PC-3 (cell line): ENCODE data around the gene ADH7. TPM values are rescaled to one million over a fixed set of nuclear protein-coding genes. Genes with fewer than 3 reads are reported as not detected.
"Not testable (repeated sequence)": the region's sequence is repeated elsewhere in the genome, so short reads cannot be mapped to it uniquely, and the experiment has no call there.

Source experiments
- ATAC-seq: fragments of 200-7000 bp; cut with Tn5 transposase; 2 replicates; pipeline ENCODE4 v1.9.1; 2020; ENCODE audit warnings: mild to moderate bottlenecking, moderate library complexity
- BruUV-seq: library from RNA; stranded (reverse); fragments of 400-500 nt; replicated peaks from 2 replicates; lab custom pipeline; 2021; lab: Mats Ljungman, UMichigan
- CTCF ChIA-PET: fragments of 300-600 bp; sonication (Branson Sonifier 250); formaldehyde crosslinking; loops from one replicate; lab custom pipeline; 2022; ENCODE audit warnings: antibody characterized with exemption; lab: Charles Lee
- POLR2A ChIA-PET: fragments of 300-600 bp; sonication (Branson Sonifier 250); formaldehyde crosslinking; loops from one replicate; lab custom pipeline; 2022; ENCODE audit warnings: antibody characterized with exemption; ENCODE audit not compliant: unreplicated experiment; lab: Charles Lee
- DNase-seq: peaks from one replicate; pipeline ENCODE4 v3.0.0-alpha.2; 2015
- H2AFZ ChIP-seq: fragments of 300-600 bp; sonication (generic); 2 replicates; pipeline ENCODE4 v1.6.0; 2016; ENCODE audit warnings: antibody characterized with exemption, low read length
- H3F3A ChIP-seq: fragments of 300-600 bp; sonication (generic); one replicate; pipeline ENCODE4 v1.6.0; 2017; ENCODE audit warnings: antibody characterized with exemption, low read length, control low read depth, mild to moderate bottlenecking; ENCODE audit not compliant: unreplicated experiment
- H3K27ac ChIP-seq: fragments of 300-600 bp; sonication (generic); 2 replicates; pipeline ENCODE4 v1.5.1; 2016; ENCODE audit warnings: mild to moderate bottlenecking, low read length
- H3K27me3 ChIP-seq: fragments of 300-600 bp; sonication (generic); 2 replicates; pipeline ENCODE4 v1.6.1; 2016; ENCODE audit warnings: low read length, mixed read lengths
- H3K36me3 ChIP-seq: fragments of 300-600 bp; sonication (generic); 2 replicates; pipeline ENCODE4 v1.6.1; 2016; ENCODE audit warnings: low read depth, mixed run types, low read length, mixed read lengths
- H3K4me1 ChIP-seq: fragments of 300-600 bp; sonication (generic); 2 replicates; pipeline ENCODE4 v1.5.1; 2016; ENCODE audit warnings: low read length; ENCODE audit not compliant: insufficient read depth
- H3K4me2 ChIP-seq: fragments of 300-600 bp; sonication (generic); 2 replicates; pipeline ENCODE4 v1.6.0; 2016; ENCODE audit warnings: low read length
- H3K4me3 ChIP-seq: fragments of 300-600 bp; sonication (generic); 2 replicates; pipeline ENCODE4 v1.5.1; 2016; ENCODE audit warnings: mild to moderate bottlenecking, low read length, mixed read lengths
- H3K79me2 ChIP-seq: fragments of 300-600 bp; sonication (generic); 2 replicates; pipeline ENCODE4 v1.6.1; 2017; ENCODE audit warnings: low read length, mixed read lengths
- H3K9ac ChIP-seq: fragments of 300-600 bp; sonication (generic); 2 replicates; pipeline ENCODE4 v1.6.0; 2016; ENCODE audit warnings: mild to moderate bottlenecking, low read length
- H3K9me2 ChIP-seq: fragments of 300-600 bp; sonication (generic); replicated peaks from 2 replicates; pipeline ENCODE4 v1.6.1; 2016; ENCODE audit warnings: mixed run types, low read length, mixed read lengths
- H3K9me3 ChIP-seq: fragments of 300-600 bp; sonication (generic); 2 replicates; pipeline ENCODE4 v1.6.1; 2016; ENCODE audit warnings: low read length, mixed read lengths
- H4K20me1 ChIP-seq: fragments of 300-600 bp; sonication (generic); 2 replicates; pipeline ENCODE4 v1.6.1; 2016; ENCODE audit warnings: low read length, mixed read lengths
- EZH2 ChIP-seq: fragments of 300-600 bp; sonication (generic); IDR thresholded peaks from one replicate; pipeline ENCODE4 v1.6.1; 2017; ENCODE audit warnings: antibody characterized with exemption, mild to moderate bottlenecking, low read length; ENCODE audit not compliant: unreplicated experiment
- intact Hi-C: fragments of 100-400 bp; cut with micrococcal nuclease; formaldehyde crosslinking; loops from 2 replicates; pipeline ENCODE4 v1.9.0; 2023
- total RNA-seq: library from RNA; depleted of rRNA; stranded (reverse); fragments of >200 nt; gene quantifications from 2 replicates; pipeline ENCODE4 v1.2.3, GENCODE V29; 2014
- TF ChIP-seq, protein P1 (sequence below): fragments of 300-600 bp; sonication (generic); conservative IDR thresholded peaks from 2 replicates; pipeline ENCODE4 v1.5.1; 2017; ENCODE audit warnings: antibody characterized with exemption, low read depth, mild to moderate bottlenecking, low read length

The ADH7 gene
- total RNA-seq, 1 experiment from 2014 or later = not detected

- ChIA-PET POLR2A (no interaction called here), CTCF (no interaction called here)
- BruUV-seq = no TSS peak
- Histone ChIP-seq H3K27ac (no peak overlapping the region), H3K4me3 (no peak overlapping the region), H2AFZ (no peak overlapping the region), H3K4me1 (no peaks in the 10 kb centered on the region), H3F3A (no peaks in the 10 kb centered on the region), H3K9ac (no peak overlapping the region), H3K4me2 (no peak overlapping the region), H4K20me1 (no peaks in the 10 kb centered on the region), H3K79me2 (no peaks in the 10 kb centered on the region), H3K27me3 (no peaks in the 10 kb centered on the region), H3K9me2 (no peaks in the 10 kb centered on the region), H3K9me3 (no peaks in the 10 kb centered on the region), H3K36me3 (no peaks in the 10 kb centered on the region)
- intact Hi-C loops = no loop called here
- TF ChIP-seq, protein P1, sequence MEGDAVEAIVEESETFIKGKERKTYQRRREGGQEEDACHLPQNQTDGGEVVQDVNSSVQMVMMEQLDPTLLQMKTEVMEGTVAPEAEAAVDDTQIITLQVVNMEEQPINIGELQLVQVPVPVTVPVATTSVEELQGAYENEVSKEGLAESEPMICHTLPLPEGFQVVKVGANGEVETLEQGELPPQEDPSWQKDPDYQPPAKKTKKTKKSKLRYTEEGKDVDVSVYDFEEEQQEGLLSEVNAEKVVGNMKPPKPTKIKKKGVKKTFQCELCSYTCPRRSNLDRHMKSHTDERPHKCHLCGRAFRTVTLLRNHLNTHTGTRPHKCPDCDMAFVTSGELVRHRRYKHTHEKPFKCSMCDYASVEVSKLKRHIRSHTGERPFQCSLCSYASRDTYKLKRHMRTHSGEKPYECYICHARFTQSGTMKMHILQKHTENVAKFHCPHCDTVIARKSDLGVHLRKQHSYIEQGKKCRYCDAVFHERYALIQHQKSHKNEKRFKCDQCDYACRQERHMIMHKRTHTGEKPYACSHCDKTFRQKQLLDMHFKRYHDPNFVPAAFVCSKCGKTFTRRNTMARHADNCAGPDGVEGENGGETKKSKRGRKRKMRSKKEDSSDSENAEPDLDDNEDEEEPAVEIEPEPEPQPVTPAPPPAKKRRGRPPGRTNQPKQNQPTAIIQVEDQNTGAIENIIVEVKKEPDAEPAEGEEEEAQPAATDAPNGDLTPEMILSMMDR = no peak
- TF ChIP-seq EZH2 = no peak
- DNase-seq = no peak
- ATAC-seq = no peak
Observed at GRCh38 chr4:99378876-99379275, 56.3 kb downstream of the ADH7 start.

DNA sequence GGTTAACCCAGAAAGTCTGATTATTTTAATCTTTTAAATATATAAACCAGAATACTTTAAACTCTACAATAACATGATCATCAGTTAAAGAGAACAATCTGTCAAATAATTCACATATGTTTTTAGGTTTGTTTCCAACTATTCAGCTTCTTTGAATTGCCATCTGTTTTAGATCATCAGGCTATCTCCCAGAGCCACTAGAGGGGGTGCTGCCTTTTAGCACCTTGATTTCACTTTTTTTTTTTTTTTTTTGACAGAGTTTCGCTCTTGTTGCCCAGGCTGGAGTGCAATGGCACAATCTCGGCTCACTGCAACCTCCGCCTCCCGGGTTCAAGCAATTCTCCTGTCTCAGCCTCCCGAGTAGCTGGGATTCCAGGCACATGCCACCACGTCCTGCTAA, 57.8 kb downstream of the ADH7 start:
- H3K9me2 ChIP-seq, H3K36me3 ChIP-seq, BruUV-seq, ATAC-seq, H3K4me3 ChIP-seq, H3K79me2 ChIP-seq, POLR2A ChIA-PET, H3K4me1 ChIP-seq, H3F3A ChIP-seq, H2AFZ ChIP-seq, H3K4me2 ChIP-seq, H3K9me3 ChIP-seq, H4K20me1 ChIP-seq, H3K27ac ChIP-seq, H3K27me3 ChIP-seq, H3K9ac ChIP-seq: not testable (repeated sequence)
- TF ChIP-seq, protein P1 = peak; percentile 52
- CTCF ChIA-PET = interaction anchor here (0.5 kb wide), 1 partner anchor 12 kb away, joined by 3 read pairs; no protein-coding TSS in a partner anchor
- peak; percentile 28 for DNase-seq
- intact Hi-C loops = loop anchor here (1.0 kb wide), 1 partner anchor 86 kb away; no protein-coding TSS in a partner anchor

GRCh38 chr4:99372464-99372863, 62.7 kb downstream of the ADH7 start:
- not testable (repeated sequence) for ATAC-seq, DNase-seq

GRCh38 chr4:99367817-99368216, 67.3 kb downstream of the ADH7 start:
- BruUV-seq, H4K20me1 ChIP-seq, ATAC-seq, H3K27ac ChIP-seq, H2AFZ ChIP-seq, H3K4me1 ChIP-seq, CTCF ChIA-PET, H3K36me3 ChIP-seq, H3K4me2 ChIP-seq, H3K9me2 ChIP-seq, H3F3A ChIP-seq, POLR2A ChIA-PET, H3K79me2 ChIP-seq, H3K9me3 ChIP-seq, H3K9ac ChIP-seq, H3K27me3 ChIP-seq, H3K4me3 ChIP-seq, intact Hi-C loops, DNase-seq: not testable (repeated sequence)

More at GRCh38 chr4:99372464-99372863, 62.7 kb downstream of the ADH7 start:
- H3K4me2 ChIP-seq, CTCF ChIA-PET, H3K9me2 ChIP-seq, H3K27me3 ChIP-seq, BruUV-seq, H3K36me3 ChIP-seq, H3K27ac ChIP-seq, H3K79me2 ChIP-seq, H4K20me1 ChIP-seq, H3K9me3 ChIP-seq, H3K9ac ChIP-seq, intact Hi-C loops, H3K4me1 ChIP-seq, H2AFZ ChIP-seq, H3K4me3 ChIP-seq, H3F3A ChIP-seq, POLR2A ChIA-PET: not testable (repeated sequence)
